A204.1 (cell line): ENCODE measurements around the gene GRAMD1A.
"Not testable (repeated sequence)": the region's sequence is repeated elsewhere in the genome, so short reads cannot be mapped to it uniquely, and the experiment has no call there.

Source experiments
- FAIRE-seq: peaks from 2 replicates; lab custom pipeline; 2012; peaks lifted over from hg19 to GRCh38; lab: Jason Lieb, UNC

GRAMD1A gene

GRCh38 chr19:35021016-35021415 is 20.9 kb downstream of the GRAMD1A start:
- FAIRE-seq = no peak

- no peak for FAIRE-seq
Observed at GRCh38 chr19:35021596-35021995, 21.5 kb downstream of the GRAMD1A start.

DNA sequence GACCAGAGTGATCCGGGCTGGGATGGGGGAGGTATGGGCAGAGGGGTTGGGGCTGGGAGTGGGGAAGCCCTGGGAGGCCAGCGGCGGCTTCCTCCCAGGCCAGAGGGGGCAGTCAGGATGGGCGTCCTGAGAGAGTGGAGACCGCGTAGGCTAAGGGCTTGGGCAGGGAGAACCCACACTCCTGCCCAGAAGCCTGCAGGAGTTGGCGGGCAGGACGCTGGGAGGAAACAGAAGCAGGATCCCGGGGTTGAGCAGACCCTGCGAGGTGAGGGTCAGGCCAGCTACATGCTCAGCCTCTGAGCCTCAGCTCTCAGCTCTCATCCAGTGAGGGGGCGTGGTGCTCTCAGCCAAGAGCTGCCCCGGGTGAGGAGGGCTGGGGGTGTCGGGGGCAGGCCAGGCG is 22.3 kb downstream of the GRAMD1A start:
- no peak for FAIRE-seq

- no peak for FAIRE-seq
Observed at GRCh38 chr19:35023428-35023827, 23.3 kb downstream of the GRAMD1A start.

GRCh38 chr19:35024095-35024494 is 24.0 kb downstream of the GRAMD1A start:
- FAIRE-seq = no peak

DNA sequence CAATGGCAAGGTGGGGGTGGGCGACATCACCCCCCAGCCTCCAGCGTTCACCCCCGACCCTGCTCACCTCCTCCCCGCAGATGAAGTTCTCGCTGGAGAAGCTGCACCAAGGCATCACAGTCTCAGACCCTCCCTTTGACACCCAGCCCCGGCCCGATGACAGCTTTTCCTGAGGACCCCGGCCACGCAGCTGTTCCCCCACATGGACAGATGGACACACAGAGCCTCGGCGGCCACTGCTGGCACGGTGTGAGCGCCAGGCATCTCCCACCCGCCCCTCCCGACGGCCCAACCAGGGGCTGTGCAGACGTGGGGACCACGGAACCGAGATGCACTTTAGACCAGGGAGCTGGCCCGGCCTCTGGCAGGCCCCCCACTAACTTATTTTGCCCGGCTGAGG is 25.8 kb downstream of the GRAMD1A start:
- FAIRE-seq = no peak

GRCh38 chr19:35026418-35026817 is 26.3 kb downstream of the GRAMD1A start:
- FAIRE-seq = no peak

GRCh38 chr19:35027009-35027408 is 26.9 kb downstream of the GRAMD1A start:
- FAIRE-seq = no peak

DNA sequence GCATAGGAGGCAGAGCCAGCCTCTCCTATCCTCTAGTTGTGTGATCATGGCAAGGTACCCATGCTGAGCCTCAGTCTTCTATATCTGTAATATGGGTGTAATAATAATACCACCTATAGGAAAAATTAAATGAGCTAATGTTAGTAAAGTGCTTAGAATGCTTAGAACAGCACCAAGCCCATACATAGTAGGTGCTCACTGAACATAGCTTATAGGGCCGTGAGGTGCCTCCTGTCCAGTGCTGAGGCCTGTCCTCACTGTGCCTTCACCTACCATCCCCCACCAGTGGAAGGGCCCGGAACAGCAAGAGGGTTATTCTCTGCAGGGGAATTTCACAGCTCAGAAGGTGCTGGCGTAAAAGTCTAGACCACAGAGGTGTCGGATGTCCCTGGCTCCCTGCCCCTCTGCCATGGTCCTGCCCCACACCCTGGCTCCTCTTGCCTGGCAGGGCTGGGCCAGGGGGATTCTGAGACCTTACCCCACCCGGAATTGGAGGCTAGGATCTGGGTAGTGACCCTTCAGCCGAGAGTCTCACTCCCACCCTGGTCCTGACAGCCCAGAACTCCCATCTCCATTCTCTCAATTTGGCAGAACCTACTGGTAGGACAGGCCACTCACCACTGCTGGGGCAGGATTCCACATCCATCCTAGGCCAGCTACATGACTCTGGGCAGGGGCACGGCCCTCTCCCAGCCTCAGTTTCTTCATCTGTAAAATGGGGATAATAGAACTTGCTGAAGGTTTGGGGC is 27.9 kb downstream of the GRAMD1A start:
- FAIRE-seq = no peak

- FAIRE-seq = not testable (repeated sequence)
Observed at GRCh38 chr19:35028600-35028885, 28.4 kb downstream of the GRAMD1A start.

GRCh38 chr19:35029275-35029736 is 29.2 kb downstream of the GRAMD1A start:
- not testable (repeated sequence) for FAIRE-seq

- FAIRE-seq = no peak
Observed at GRCh38 chr19:35029737-35030256, 29.7 kb downstream of the GRAMD1A start.

DNA sequence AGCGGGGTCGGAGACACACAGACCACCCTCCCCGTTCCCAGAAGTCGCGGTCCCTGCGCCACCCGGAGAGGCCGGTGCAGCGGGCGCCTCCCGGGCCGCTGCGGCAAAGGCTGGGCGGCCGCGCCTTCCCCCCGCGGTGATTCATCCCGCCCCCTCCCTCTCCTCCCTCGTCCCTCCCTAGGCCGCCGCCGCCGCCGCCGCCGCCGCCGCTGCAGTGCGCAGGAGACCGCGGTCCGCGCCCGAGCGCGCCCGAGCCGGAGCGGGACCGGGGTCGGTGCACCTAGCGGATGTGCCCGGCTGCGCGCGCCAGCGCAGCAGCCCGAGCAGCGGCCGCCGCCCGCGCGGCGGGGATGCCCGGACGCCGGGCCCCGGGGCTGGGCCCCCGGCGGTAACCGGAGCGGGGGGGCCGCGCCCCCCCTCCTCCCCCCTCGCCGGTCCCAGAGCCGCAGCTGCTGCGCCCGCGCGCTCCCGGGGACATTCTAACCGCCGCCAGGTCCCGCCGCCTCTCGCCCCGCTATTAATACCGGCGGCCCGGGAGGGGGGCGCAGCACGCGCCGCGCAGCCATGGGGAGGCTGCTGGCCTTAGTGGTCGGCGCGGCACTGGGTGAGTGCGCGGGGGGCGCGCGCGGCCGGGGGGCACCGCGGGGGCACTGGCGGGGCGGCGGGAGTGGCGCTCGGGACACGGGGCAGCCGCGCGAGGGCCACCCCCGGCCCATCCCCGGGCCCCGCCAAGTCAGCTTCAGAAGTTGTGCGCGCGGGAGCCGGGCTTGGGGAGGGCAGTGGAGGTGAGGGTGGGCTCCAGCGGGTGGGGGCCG is 30.3 kb downstream of the GRAMD1A start, which contains the start of gene SCN1B:
SCN1B (plus strand) TSS at position 214 of the 815 bp plus-strand sequence; CDS start at position 565, 351 bp downstream.
- no peak for FAIRE-seq

- no peak for FAIRE-seq
Observed at GRCh38 chr19:35031072-35031881, 31.2 kb downstream of the GRAMD1A start.

GRCh38 chr19:35032356-35032865 is 32.3 kb downstream of the GRAMD1A start:
- FAIRE-seq = no peak

- no peak for FAIRE-seq
Observed at GRCh38 chr19:35033067-35034004, 33.2 kb downstream of the GRAMD1A start.

DNA sequence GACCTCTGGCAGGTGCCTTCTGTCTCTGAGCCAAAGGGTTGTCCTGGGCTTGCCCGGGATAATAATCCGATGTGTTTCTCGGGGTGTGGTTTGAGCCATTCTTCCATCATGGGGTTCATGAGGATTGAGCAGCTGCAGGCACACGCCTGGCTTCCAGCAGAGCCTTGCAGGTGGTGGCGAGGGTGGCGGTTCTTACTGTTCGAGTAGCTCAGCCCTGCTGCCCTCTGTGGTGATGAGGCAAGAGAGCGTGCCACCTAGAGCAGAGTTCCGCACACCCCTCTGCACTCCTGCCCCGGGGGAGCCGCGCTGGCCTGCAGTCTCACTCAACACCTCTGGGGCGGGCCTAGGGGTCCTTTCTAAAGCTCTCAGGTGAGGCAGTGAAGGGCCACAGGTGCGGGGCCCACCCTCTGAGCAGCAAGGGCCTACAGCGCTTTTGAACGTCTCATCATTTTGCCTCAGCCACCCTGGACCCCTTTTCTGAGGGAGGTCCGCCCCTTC is 33.9 kb downstream of the GRAMD1A start:
- no peak for FAIRE-seq

DNA sequence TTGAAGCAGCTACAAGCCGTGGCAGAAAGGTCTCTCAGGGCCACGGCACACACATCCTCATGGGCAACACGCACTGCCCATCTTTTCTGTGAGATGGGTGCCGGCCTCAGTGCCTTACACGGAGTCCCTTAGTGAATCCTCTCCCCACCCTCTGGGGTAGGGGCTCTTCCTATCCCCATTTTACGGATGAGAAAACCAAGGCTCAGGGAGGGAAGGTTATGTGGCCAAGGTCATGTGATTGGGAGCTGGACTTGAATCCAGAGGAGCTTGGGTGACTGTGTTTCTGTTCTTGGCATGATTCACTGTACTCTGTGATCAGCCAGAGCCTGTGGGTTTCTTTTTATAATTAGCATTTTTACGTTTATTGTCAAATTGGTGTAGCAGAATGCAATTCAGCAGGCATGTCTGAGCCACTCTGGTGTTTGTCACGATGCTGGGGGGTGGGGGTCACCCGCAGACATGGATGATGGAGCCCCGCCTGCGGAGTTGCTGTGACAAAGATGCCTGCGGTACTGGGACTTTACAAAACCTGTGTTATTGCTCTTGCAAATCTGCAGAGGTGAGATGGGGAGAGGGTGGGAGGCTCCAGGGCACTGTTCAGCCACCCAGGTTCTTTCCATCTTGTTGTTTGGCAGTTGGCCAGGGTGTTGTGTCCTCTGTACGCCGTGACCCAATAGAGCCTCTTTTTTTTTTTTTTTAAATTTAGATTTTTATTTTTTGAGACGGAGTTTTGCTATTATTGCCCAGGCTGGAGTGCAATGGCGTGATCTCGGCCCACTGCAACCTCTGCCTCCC is 34.7 kb downstream of the GRAMD1A start:
- FAIRE-seq = no peak

- no peak for FAIRE-seq
Observed at GRCh38 chr19:35037716-35038622, 37.8 kb downstream of the GRAMD1A start.
